ENCODE data around the gene METTL26.

The METTL26 gene

DNA sequence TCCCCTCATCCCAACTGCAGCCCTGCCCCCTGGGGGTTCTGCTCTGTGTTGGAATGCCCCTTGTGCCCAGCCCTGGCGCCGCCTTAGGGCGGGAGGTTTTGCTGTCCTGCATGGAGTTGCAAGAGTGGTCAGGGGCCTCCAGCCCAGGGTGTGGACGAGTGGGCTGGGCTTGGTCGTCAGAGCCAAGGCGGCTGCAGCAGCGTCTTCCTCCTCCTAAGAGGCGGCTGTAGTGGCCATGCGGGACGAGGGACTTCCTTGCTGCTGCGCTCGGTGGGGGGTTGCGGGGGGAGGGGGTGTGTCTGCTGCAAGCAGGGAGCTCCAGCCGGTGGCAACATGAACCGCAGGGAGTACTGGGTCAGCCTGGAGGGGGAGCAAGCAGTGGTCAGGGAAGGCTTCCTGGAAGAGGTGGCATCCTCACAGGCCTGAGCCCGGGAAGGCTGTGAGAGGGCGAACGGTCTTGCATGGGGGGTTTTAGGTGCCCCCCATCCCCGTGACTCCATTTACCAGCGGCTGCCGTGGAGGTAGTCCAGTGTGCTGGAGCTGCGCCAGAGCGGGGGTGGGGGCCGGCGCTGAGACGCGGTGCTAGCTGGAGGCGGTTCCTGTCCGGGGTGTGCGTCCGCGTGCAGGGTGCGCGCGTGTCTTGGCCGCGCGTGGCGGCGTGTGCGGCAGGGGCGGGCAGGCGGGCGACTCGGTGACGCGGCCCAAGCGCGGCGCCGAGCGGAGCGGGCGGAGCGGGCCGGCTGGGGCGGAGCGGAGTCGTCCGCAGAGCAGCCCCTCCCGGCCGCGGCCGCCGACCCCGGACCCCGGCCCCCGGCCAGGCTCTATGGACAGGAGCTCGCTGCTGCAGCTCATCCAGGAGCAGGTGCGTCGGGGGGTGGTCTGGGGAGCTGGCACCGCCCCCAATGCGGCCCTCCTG lies 39.1 kb upstream of the METTL26 start, which contains the start of gene RHBDL1:
Gene RHBDL1 (plus strand): TSS at position 704 of the 916 bp plus-strand sequence. CDS start 120 bp downstream, at position 824.
- DNase-seq: peak; percentile 68

DNA sequence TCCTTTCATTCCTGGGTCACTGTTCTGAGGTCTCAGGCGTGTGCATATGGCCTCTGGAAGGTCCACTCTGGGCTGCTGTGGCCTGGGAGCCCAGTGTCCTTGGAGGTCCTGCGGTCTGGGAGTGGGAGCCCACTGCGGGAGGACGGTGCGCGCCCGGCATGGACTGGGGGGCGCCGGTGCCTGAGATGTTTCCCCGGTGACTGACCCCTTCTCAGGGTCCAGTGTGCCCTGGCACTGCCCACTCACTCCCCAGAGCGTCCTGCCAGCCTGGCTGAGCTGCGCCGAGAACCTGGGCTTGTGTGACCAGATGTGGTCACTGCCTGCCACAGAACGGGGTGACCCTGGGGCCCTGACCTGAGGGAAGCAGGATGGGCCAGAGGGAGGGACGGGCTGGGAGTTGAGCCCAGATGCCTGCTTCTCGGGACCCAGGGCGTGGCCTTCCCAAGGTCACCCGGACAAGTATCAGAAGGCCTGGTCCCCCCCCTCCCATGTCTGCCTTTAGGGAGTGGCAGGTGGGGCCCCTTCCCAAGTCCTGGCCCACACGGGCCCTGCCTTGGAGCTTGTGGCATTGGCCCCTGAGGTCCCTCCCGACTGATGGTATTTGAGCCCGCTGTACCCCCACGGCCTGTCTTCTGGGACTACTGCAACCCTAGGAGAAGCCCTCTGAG lies 38.2 kb upstream of the METTL26 start:
- no peak for DNase-seq

GRCh38 chr16:673399-673991 lies 37.4 kb upstream of the METTL26 start:
- DNase-seq: no peak

- no peak for DNase-seq
These were observed 36.7 kb upstream of the METTL26 start for GRCh38 chr16:672851-673250.

- no peak for DNase-seq
These were observed 36.3 kb upstream of the METTL26 start for GRCh38 chr16:672371-672770.

DNA sequence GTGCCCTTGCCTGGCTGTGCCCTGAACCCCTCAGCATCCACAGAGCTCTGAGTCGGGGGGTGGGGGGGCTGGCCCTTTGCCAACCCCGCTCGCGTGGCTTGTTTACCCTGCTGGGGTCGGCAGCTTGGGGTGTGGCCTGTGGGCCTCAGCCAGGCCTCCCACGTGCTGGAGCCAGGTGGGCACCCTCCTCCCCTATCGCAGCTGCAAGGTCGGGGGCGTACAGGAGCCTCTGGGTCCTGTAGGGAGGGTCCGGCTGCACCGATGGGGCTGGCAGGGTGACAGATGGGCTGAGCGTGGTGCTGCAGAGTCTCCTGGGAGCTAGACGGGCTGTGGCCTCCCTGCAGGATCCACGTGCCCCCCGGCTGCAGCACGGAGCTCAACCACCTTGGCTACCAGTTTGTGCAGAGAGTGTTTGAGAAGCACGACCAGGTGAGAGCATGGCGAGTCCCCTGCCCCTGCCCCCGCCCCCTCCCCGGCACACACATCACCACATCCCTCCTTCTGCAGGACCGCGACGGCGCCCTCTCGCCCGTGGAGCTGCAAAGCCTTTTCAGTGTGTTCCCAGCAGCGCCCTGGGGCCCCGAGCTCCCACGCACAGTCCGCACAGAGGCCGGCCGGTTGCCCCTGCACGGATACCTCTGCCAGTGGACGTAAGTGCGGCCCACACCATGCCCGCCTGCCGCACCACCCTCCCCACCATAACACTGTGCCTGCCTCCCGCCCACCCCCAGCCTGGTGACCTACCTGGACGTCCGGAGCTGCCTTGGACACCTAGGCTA lies 35.4 kb upstream of the METTL26 start:
- DNase-seq: no peak

GRCh38 chr16:670485-671352 lies 34.6 kb upstream of the METTL26 start:
- DNase-seq: no peak

- no peak for DNase-seq
These were observed 33.6 kb upstream of the METTL26 start for GRCh38 chr16:669666-670065.

DNA sequence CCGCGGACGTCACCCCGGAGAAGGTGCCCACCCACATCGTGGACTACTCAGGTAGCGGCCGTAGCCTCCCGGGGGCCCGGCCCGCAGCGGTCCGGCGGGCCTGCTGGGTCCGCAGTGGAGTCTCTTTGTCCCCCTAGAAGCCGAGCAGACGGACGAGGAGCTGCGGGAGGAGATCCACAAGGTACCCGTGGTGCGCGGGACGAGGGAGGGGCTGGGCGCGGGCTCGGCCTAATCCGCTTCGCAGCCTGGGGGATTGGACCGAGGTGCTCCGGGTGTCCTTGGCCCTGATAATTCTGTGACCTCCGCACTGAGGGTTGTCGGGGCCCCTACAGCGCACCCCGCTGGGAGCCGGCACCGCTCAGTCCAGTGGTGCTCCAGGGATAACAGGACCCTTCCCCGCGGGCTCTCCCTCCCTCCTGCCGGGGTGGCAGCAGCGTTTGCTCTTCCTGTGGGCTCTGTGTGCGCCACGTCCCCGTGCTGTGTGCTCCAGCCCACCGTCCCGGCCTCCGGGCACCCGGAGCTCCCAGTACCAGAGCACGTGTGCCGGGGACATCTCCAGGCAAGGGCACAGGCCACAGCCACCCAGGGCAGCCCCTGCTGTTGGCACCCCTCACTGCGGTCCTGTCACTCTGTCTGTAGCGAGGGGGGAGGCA lies 32.5 kb upstream of the METTL26 start:
- no peak for DNase-seq

DNA sequence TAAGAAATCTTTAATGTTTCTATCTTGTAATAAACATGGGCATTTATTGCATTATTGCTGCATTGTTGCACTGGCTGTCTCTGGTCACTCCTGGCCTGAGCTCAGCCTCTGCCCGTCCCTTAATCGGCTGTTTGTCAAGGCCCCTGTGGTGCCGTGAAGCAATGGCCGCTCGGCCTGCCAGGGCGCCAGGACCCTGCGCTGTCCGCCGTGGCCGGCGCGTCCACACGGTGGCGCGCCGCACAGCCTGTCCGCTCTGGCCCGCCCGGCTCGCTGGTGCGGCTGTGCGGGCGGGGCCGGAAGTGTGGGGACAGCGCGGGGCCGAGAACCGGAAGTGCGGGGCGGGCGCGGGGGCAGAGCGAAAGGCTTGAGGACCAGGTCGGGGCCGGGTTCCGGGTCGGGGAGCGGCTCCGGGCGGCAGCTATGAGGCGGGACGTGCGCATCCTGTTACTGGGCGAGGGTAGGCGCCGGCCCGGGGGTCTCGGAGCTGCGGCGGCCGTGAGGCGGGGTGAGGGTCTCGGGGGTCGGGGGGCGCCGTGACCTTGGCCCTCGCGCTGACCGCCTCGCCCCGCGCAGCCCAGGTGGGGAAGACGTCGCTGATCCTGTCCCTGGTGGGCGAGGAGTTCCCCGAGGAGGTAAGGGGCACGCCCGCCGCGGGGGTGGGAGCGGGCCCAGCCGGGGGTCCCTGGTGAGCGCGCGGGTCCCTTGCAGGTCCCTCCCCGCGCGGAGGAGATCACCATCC lies 31.8 kb upstream of the METTL26 start, which contains the start of gene RHOT2:
Gene RHOT2 (plus strand): TSS at position 353 of the 739 bp plus-strand sequence. CDS start 68 bp downstream, at position 421.
- peak; percentile 82 for DNase-seq

GRCh38 chr16:667113-667779 lies 31.1 kb upstream of the METTL26 start:
- no peak for DNase-seq

DNA sequence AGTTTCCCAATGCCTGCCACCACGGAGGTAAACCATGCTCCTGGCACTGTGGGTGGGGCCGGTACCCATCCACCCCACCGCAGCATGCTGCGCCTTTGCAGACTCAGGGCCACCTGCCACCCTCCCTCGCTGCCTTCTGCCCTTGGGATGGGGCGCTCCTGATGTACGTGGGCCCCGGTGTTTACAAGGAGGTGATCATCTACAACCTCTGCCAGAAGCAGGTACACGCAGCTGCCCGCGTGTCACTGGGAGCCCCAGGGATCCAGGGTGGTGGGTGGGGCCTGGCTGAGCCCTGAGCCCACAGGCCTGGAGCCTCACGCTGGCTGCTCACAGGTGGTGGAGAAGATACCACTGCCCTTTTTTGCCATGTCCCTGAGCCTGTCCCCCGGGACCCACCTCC lies 30.5 kb upstream of the METTL26 start:
- no peak for DNase-seq

GRCh38 chr16:662597-662996 lies 26.5 kb upstream of the METTL26 start:
- DNase-seq: no peak

- no peak for DNase-seq
These were observed 26.0 kb upstream of the METTL26 start for GRCh38 chr16:662095-662494.

DNA sequence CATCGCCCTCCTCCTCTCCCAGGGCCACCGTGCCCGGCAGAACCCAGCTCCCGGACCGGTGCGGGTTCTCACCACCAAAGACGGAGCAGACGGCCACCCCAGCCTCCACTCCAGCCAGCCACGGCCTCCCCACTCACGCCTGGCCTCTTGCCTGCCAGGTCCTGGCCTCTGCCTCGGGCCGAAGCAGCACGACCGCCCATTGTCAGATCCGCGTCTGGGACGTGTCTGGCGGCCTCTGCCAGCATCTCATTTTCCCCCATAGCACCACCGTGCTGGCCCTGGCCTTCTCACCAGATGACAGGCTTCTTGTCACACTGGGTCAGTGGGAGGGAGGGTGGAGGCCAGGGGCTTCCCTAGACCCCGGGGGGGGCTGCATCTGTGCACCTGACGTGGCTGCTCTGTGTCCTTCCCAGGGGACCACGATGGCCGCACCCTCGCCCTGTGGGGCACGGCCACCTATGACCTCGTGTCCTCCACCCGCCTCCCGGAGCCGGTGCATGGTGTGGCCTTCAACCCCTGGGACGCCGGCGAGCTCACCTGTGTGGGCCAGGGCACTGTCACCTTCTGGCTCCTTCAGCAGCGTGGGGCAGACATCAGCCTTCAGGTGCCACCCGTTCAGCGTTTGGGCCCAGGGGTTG lies 25.2 kb upstream of the METTL26 start:
- no peak for DNase-seq

- DNase-seq: peak; percentile 84
These were observed 24.5 kb upstream of the METTL26 start for GRCh38 chr16:660459-661183.

DNA sequence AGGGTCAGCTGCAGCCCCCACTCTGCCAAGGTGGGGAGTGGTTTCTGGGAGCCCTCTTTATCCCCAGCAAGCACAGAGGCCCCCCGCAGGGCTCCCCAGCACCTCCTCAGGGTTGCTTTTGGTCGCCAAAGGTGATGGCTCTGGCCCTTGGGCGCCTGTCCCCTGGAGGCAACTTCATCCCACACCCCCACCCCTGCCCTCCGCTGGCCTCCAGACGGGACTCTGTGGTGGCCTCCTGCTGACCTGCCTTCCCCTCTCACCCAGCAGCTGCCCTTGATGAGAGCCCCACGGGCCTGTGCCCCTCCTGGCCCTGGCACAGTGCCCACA lies 24.0 kb upstream of the METTL26 start:
- DNase-seq: no peak

DNA sequence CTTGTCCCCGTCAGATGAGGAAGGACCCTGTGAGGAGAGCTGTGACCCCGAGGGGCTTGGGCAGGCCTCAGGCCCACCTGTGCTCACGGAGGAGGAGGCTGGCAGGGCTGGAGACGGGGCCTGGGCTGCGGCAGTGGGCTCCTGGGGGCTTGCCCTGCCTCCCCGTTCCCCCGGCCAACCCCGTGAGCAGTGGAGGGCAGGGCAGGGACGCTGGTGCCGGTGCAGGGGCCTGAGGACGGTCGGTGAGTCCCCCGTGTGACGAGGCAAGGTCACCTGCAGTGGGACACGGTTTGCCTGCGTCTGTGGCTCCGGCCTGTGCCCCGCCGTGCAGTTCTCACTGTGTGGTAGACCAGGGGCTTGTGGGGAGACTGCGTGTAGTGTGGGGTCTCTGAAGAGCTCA lies 23.5 kb upstream of the METTL26 start:
- DNase-seq: no peak

Measured in MV-4-11 (cell line).